Measurements from ENCODE around the gene HLCS. TPM values are rescaled to one million over a fixed set of nuclear protein-coding genes. Genes with fewer than 3 reads are reported as not detected.
"Not testable (repeated sequence)": the region's sequence is repeated elsewhere in the genome, so short reads cannot be mapped to it uniquely, and the experiment has no call there.

Gene HLCS
- total RNA-seq, 3 donors from 2014 or later (not counting 1 experiment from before 2014, with no cell fraction given): 28.4 to 36.0 (median 33.0) TPM

DNA sequence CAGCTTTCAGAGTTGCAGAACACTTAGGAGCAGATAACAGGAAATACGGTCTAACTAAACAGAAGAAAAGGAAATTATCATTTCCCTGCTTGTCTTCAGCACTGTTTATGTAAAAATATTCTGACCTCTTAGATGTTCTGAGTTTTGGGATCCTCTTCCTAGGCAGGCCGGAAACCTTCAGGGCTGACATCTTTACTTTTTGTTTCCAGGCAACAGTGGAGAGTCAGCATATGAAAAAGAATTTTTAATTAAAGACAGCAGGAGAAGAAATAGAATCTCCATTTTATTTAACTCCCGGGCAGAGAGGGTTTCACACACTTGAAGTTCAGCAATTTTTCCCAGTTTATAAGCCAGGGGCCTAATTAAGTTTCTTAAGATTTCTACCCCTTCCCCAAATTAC, 35.0 kb upstream of the HLCS start:
- WGBS (ENCODE audit: insufficient coverage): 66% methylated on average over 3 of the region's 3 CpGs
- Histone ChIP-seq H3K4me3 (ENCODE audit: low read length) (no peak overlapping the region), H3K27me3 (ENCODE audit: control insufficient read depth, insufficient read depth, low read length) (peaks cover 3% of the 10 kb centered on the region), H3K9me3 (ENCODE audit: control insufficient read depth, insufficient read depth, low read length) (no peaks in the 10 kb centered on the region), H3K27ac (ENCODE audit: low read length) (no peak overlapping the region), H3K36me3 (ENCODE audit: control insufficient read depth, insufficient read depth, low read length) (no peaks in the 10 kb centered on the region), H3K4me1 (ENCODE audit: control insufficient read depth, insufficient read depth, low read length) (peaks cover 5% of the 10 kb centered on the region)
- Mint-ChIP-seq H3K4me3 (no peak overlapping the region), H3K9me3 (no peaks in the 10 kb centered on the region), H3K27me3 (ENCODE audit: low read depth in 2 of 2) (no peaks in the 10 kb centered on the region), H3K36me3 (no peaks in the 10 kb centered on the region), H3K27ac (no peak overlapping the region), H3K4me1 (no peaks in the 10 kb centered on the region)
- no peak for TF ChIP-seq CTCF (IDR thresholded peaks at IDR 0.05)
- DNase-seq (no peak), ATAC-seq (no peak)
- intact Hi-C loops (cut with micrococcal nuclease): no loop called here

DNA sequence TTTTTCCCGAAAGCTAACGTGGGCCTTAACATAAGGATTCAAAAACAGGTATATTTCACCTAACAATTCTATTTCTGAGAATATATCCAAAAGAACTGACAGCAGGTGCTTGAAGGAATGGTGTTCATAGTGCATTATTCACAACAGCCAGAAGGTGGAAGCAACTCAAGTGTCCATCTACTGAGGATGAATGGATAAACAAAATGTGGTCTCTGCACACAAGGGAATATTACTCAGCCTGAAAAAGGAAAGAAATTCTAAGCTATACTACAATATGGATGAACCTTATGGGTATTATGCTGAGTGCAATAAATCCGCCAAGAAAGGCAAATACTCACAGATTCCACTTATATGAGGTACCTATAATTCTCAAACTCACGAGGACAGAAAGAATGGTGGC, 33.9 kb upstream of the HLCS start:
- no peaks in the 10 kb centered on the region for H3K4me1 Mint-ChIP-seq
- intact Hi-C loops (cut with micrococcal nuclease): no loop called here
- H3K9me3 Mint-ChIP-seq: no peaks in the 10 kb centered on the region
- no peak for ATAC-seq
- TF ChIP-seq CTCF (IDR thresholded peaks at IDR 0.05): no peak
- 82% methylated on average over 3 of the region's 4 CpGs for WGBS (ENCODE audit: insufficient coverage)
- H3K4me3 ChIP-seq (ENCODE audit: low read length): no peak overlapping the region
- no peaks in the 10 kb centered on the region for H3K27me3 ChIP-seq (ENCODE audit: control insufficient read depth, insufficient read depth, low read length)
- H3K36me3 ChIP-seq (ENCODE audit: control insufficient read depth, insufficient read depth, low read length): no peaks in the 10 kb centered on the region
- no peaks in the 10 kb centered on the region for H3K36me3 Mint-ChIP-seq
- no peaks in the 10 kb centered on the region for H3K9me3 ChIP-seq (ENCODE audit: control insufficient read depth, insufficient read depth, low read length)
- H3K27ac Mint-ChIP-seq: no peak overlapping the region
- H3K27me3 Mint-ChIP-seq (ENCODE audit: low read depth in 2 of 2): no peaks in the 10 kb centered on the region
- DNase-seq: no peak
- no peak overlapping the region for H3K4me3 Mint-ChIP-seq
- H3K4me1 ChIP-seq (ENCODE audit: control insufficient read depth, insufficient read depth, low read length): no peaks in the 10 kb centered on the region
- no peak overlapping the region for H3K27ac ChIP-seq (ENCODE audit: low read length)

DNA sequence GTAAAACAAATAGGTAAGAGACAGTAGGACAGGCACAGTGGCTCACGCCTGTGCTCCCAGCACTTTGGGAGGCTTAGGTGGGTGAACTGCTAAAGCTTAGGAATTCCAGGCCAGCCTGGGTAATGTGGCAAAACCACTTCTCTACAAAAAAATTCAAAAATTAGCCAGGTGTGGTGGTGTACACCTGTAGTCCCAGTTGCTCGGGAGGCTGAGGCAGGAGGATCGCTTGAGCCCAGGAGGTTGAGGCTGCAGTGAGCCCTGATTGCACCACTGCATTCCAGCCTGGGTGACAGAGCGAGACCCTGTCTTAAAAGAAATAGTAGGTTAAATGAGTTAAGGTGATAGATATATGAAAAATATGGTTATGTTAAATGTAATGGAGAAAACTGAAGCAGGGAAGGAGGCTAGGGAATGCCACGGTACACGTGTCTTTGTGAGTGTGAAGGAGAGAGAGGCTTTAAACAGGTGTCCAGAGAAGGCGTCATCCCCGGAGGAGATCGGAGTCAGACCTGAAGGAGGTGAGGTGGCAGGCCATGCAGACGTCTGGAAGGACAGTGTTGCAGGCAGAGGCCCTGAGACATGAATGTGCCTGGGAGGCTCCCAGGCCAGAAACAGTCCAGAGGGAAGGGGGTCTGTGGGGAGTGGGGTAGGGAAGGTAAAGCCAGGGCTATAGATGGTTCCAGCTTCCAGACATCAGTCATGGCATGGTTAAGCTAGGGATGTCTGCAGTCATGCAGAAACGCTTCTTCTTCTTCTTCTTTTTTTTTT, 32.8 kb upstream of the HLCS start:
- Histone ChIP-seq H3K4me3 (ENCODE audit: low read length) (no peak overlapping the region), H3K36me3 (ENCODE audit: control insufficient read depth, insufficient read depth, low read length) (no peaks in the 10 kb centered on the region), H3K9me3 (ENCODE audit: control insufficient read depth, insufficient read depth, low read length) (no peaks in the 10 kb centered on the region), H3K4me1 (ENCODE audit: control insufficient read depth, insufficient read depth, low read length) (peaks cover 3% of the 10 kb centered on the region), H3K27ac (ENCODE audit: low read length) (no peak overlapping the region), H3K27me3 (ENCODE audit: control insufficient read depth, insufficient read depth, low read length) (no peaks in the 10 kb centered on the region)
- no peak for TF ChIP-seq CTCF (IDR thresholded peaks at IDR 0.05)
- Mint-ChIP-seq H3K27ac (no peak overlapping the region), H3K36me3 (no peaks in the 10 kb centered on the region), H3K4me3 (no peak overlapping the region), H3K4me1 (no peaks in the 10 kb centered on the region), H3K27me3 (ENCODE audit: low read depth in 2 of 2) (no peaks in the 10 kb centered on the region), H3K9me3 (no peaks in the 10 kb centered on the region)
- 93% methylated on average over 11 of the region's 11 CpGs for WGBS (ENCODE audit: insufficient coverage)
- intact Hi-C loops (cut with micrococcal nuclease): no loop called here
- DNase-seq (no peak), ATAC-seq (no peak)

GRCh38 chr21:36995285-36995684, 28.8 kb upstream of the HLCS start:
- DNase-seq; H3K9me3 Mint-ChIP-seq; H3K4me3 ChIP-seq (ENCODE audit: low read length); H3K27ac Mint-ChIP-seq; H3K36me3 Mint-ChIP-seq; intact Hi-C loops (cut with micrococcal nuclease); H3K4me1 Mint-ChIP-seq; H3K9me3 ChIP-seq (ENCODE audit: control insufficient read depth, insufficient read depth, low read length); H3K36me3 ChIP-seq (ENCODE audit: control insufficient read depth, insufficient read depth, low read length); H3K4me3 Mint-ChIP-seq; ATAC-seq; H3K27ac ChIP-seq (ENCODE audit: low read length); H3K27me3 ChIP-seq (ENCODE audit: control insufficient read depth, insufficient read depth, low read length); H3K27me3 Mint-ChIP-seq (ENCODE audit: low read depth in 2 of 2): not testable (repeated sequence)
- WGBS (ENCODE audit: insufficient coverage): 96% methylated on average over 11 of the region's 12 CpGs
- peaks cover 10% of the 10 kb centered on the region for H3K4me1 ChIP-seq (ENCODE audit: control insufficient read depth, insufficient read depth, low read length)
